ENCODE measurements around the gene FASTKD1. TPM values are rescaled to one million over a fixed set of nuclear protein-coding genes. Genes with fewer than 3 reads are reported as not detected.
"Not testable (repeated sequence)": the region's sequence is repeated elsewhere in the genome, so short reads cannot be mapped to it uniquely, and the experiment has no call there.

The FASTKD1 gene
- total RNA-seq, 1 donor from 2014 or later: 13.3 TPM

GRCh38 chr2:169585673-169586072, 12.0 kb upstream of the FASTKD1 start:
- no peak for TF ChIP-seq CTCF (IDR thresholded peaks at IDR 0.05; ENCODE audit: insufficient read depth, low read length, poor library complexity, severe bottlenecking)
- Histone ChIP-seq H3K36me3 (ENCODE audit: control insufficient read depth, insufficient read depth, low read length) (no peaks in the 10 kb centered on the region), H3K27me3 (ENCODE audit: control insufficient read depth, insufficient read depth, low read length) (no peaks in the 10 kb centered on the region), H3K4me3 (ENCODE audit: low read depth, low read length) (peak overlapping the region; percentile 58)
- DNase-seq (ENCODE audit: low read depth): no peak

GRCh38 chr2:169584005-169584877, 10.6 kb upstream of the FASTKD1 start, which contains the start of gene PPIG:
Gene PPIG (plus strand): TSS chr2:169584351. CDS start chr2:169604042, 19,691 bp downstream.
- no peak for TF ChIP-seq CTCF (IDR thresholded peaks at IDR 0.05; ENCODE audit: insufficient read depth, low read length, poor library complexity, severe bottlenecking)
- Histone ChIP-seq H3K36me3 (ENCODE audit: control insufficient read depth, insufficient read depth, low read length) (no peaks in the 10 kb centered on the region), H3K4me3 (ENCODE audit: low read depth, low read length) (peak within 1 kb of the TSS; percentile 58), H3K27me3 (ENCODE audit: control insufficient read depth, insufficient read depth, low read length) (no peaks in the 10 kb centered on the region)
- DNase-seq (ENCODE audit: low read depth): peak; percentile 67

- H3K4me3 ChIP-seq (ENCODE audit: low read depth, low read length): no peak overlapping the region
- no peaks in the 10 kb centered on the region for H3K27me3 ChIP-seq (ENCODE audit: control insufficient read depth, insufficient read depth, low read length)
- TF ChIP-seq CTCF (IDR thresholded peaks at IDR 0.05; ENCODE audit: insufficient read depth, low read length, poor library complexity, severe bottlenecking): no peak
These were observed 9.9 kb upstream of the FASTKD1 start for GRCh38 chr2:169583518-169583917.

GRCh38 chr2:169582552-169583266, 9.0 kb upstream of the FASTKD1 start:
- not testable (repeated sequence) for DNase-seq (ENCODE audit: low read depth); H3K27me3 ChIP-seq (ENCODE audit: control insufficient read depth, insufficient read depth, low read length); H3K36me3 ChIP-seq (ENCODE audit: control insufficient read depth, insufficient read depth, low read length); H3K4me3 ChIP-seq (ENCODE audit: low read depth, low read length)

More at GRCh38 chr2:169583518-169583917, 9.9 kb upstream of the FASTKD1 start:
- no peak for DNase-seq (ENCODE audit: low read depth)
- H3K36me3 ChIP-seq (ENCODE audit: control insufficient read depth, insufficient read depth, low read length): no peaks in the 10 kb centered on the region

GRCh38 chr2:169579044-169579443, 5.4 kb upstream of the FASTKD1 start:
- Histone ChIP-seq H3K27me3 (ENCODE audit: control insufficient read depth, insufficient read depth, low read length) (no peaks in the 10 kb centered on the region), H3K4me3 (ENCODE audit: low read depth, low read length) (no peak overlapping the region), H3K36me3 (ENCODE audit: control insufficient read depth, insufficient read depth, low read length) (no peaks in the 10 kb centered on the region)
- TF ChIP-seq CTCF (IDR thresholded peaks at IDR 0.05; ENCODE audit: insufficient read depth, low read length, poor library complexity, severe bottlenecking): no peak
- no peak for DNase-seq (ENCODE audit: low read depth)

- H3K4me3 ChIP-seq (ENCODE audit: low read depth, low read length); DNase-seq (ENCODE audit: low read depth); H3K27me3 ChIP-seq (ENCODE audit: control insufficient read depth, insufficient read depth, low read length); H3K36me3 ChIP-seq (ENCODE audit: control insufficient read depth, insufficient read depth, low read length): not testable (repeated sequence)
These were observed 1.6 kb upstream of the FASTKD1 start for GRCh38 chr2:169575264-169575663.

GRCh38 chr2:169574539-169574938, 874 bp upstream of the FASTKD1 start:
- not testable (repeated sequence) for DNase-seq (ENCODE audit: low read depth); H3K36me3 ChIP-seq (ENCODE audit: control insufficient read depth, insufficient read depth, low read length); H3K27me3 ChIP-seq (ENCODE audit: control insufficient read depth, insufficient read depth, low read length); H3K4me3 ChIP-seq (ENCODE audit: low read depth, low read length)
